ENCODE measurements around the gene FMN1.
"Not testable (repeated sequence)": the region's sequence is repeated elsewhere in the genome, so short reads cannot be mapped to it uniquely, and the experiment has no call there.

Gene FMN1

DNA sequence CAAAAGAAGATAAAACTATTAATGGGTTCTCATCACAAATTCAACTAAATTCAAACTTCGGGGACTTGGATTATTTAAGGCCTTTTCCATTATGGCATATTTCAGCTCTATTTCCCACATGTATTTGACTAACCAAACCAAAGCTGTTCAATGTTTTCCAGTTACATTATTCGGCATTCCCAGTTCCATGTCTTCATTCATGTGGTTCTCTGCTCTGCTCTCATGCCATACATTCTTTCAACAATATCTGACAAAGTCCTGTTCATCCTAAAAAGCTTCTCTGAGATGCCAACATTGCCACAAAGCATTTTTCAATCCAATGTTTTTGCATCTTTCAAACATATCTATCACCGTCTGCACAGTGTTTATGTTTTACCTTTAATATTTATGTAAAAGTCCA lies 335.3 kb downstream of the FMN1 start:
- no peak for DNase-seq (ENCODE audit: low spot score)

GRCh38 chr15:32857732-32858131 lies 336.8 kb downstream of the FMN1 start:
- DNase-seq (ENCODE audit: low spot score) = no peak

GRCh38 chr15:32856753-32857152 lies 337.8 kb downstream of the FMN1 start:
- no peak for DNase-seq (ENCODE audit: low spot score)

- DNase-seq (ENCODE audit: low spot score) = no peak
Measured at GRCh38 chr15:32855942-32856341, 338.6 kb downstream of the FMN1 start.

GRCh38 chr15:32853592-32853991 lies 340.9 kb downstream of the FMN1 start:
- no peak for DNase-seq (ENCODE audit: low spot score)

DNA sequence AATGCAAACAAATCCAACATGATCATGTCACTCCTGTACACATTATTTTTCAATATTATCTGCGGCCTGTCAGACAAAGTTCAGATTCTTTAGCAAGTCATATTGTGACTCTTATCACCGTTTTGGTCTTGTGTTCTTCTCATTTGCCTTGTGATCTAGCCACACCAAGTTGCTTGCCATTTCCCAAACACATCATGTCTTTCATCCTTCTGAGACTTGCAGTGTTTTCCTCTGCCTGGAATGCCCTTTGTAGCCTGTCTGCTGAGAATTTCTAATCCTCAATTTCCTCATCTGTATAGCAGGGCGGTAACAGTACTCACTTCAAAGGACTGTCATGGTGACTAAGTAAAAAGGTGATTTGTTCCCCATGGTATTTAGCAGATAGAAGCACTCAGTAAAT lies 341.7 kb downstream of the FMN1 start:
- no peak for DNase-seq (ENCODE audit: low spot score)

GRCh38 chr15:32852017-32852416 lies 342.5 kb downstream of the FMN1 start:
- no peak for DNase-seq (ENCODE audit: low spot score)

GRCh38 chr15:32851572-32851971 lies 342.9 kb downstream of the FMN1 start:
- DNase-seq (ENCODE audit: low spot score) = no peak

DNA sequence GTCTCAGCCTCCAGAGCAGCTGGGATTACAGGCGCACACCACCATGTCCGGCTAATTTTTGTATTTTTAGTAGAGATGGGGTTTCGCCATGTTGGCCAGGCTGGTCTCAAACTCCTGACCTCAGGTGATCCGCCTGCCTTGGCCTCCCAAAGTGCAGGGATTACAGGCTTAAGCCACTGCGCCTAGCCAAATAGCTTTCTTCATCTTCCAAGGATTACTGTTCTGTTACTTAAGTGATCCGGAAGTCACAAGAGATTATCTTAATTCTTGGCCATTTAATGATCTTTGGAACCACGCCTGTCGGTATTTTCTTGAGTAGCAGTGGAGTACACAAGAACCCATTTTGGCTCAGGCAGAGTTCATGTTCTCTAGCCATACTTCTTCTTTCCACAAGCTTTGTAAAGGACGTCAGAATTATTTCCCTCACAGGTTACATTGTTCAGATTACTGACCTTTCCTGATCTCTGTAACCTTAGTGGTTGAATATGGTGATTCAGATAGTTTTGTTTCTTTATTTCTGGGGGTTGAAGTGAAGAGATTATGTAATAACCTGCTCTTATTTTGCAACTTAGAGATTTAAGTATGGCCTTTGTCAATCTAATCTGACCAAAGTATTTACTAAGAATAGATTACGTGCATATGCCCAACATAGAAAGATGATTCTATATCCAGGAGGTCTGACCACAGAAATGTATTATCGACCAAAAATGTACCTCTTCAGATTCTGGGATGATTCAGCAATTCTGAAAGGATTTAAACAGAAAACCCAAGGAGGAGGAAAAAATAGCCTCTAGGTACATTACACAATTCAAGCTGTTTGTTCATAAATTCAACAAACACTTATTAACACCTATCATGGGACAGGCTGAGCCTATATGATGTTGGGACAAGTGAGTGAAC lies 344.5 kb downstream of the FMN1 start:
- DNase-seq (ENCODE audit: low spot score) = no peak

- DNase-seq (ENCODE audit: low spot score) = not testable (repeated sequence)
Measured at GRCh38 chr15:32846671-32847070, 347.8 kb downstream of the FMN1 start.

- DNase-seq (ENCODE audit: low spot score) = peak; percentile 58
Measured at GRCh38 chr15:32844118-32844711, 350.3 kb downstream of the FMN1 start.

GRCh38 chr15:32843219-32843815 lies 351.2 kb downstream of the FMN1 start:
- DNase-seq (ENCODE audit: low spot score) = no peak

GRCh38 chr15:32842081-32842480 lies 352.4 kb downstream of the FMN1 start:
- no peak for DNase-seq (ENCODE audit: low spot score)

GRCh38 chr15:32840507-32841245 lies 353.8 kb downstream of the FMN1 start:
- DNase-seq (ENCODE audit: low spot score) = no peak

DNA sequence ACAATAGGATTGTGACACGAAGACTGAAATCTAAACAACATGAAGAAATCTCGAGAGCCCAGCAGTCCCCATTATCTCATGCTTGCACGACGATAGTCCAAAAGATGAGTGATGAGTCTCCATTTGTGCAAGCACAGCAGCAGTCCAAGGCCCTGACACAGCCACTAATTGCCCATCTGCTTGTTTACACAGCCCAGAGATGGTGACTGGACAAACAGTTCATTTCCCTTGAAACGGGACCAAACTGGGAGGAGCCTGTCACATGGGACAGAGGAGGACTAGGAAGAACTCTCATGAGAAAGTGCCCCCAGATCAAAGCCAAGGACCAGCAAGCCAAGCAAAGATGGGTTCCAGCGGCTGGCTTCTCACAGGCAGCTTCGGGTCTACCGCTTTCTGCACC lies 355.7 kb downstream of the FMN1 start:
- DNase-seq (ENCODE audit: low spot score) = no peak

- no peak for DNase-seq (ENCODE audit: low spot score)
Measured at GRCh38 chr15:32838338-32838737, 356.2 kb downstream of the FMN1 start.

DNA sequence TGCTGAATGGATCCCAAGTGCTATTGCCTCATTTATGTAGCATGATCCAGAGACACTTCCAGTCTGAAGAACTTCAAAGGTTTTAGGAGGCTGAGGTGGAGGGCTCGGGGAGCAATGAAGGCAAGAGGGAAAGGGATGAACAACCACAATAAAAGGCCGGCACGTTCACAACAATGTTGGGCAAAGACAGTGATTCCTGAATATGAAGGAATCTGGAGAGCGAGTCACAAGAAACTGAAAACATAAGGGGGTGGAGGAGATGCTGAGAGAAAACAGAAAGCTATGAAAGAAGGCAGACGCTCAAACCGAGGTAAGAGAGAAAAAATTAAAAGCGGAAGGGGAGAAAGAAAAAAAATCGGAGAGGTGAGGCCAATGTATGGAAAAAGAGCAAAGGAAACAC lies 356.6 kb downstream of the FMN1 start:
- DNase-seq (ENCODE audit: low spot score) = no peak

GRCh38 chr15:32834156-32834555 lies 360.4 kb downstream of the FMN1 start:
- peak; percentile 59 for DNase-seq (ENCODE audit: low spot score)

GRCh38 chr15:32833379-32833821 lies 361.1 kb downstream of the FMN1 start:
- DNase-seq (ENCODE audit: low spot score) = no peak

DNA sequence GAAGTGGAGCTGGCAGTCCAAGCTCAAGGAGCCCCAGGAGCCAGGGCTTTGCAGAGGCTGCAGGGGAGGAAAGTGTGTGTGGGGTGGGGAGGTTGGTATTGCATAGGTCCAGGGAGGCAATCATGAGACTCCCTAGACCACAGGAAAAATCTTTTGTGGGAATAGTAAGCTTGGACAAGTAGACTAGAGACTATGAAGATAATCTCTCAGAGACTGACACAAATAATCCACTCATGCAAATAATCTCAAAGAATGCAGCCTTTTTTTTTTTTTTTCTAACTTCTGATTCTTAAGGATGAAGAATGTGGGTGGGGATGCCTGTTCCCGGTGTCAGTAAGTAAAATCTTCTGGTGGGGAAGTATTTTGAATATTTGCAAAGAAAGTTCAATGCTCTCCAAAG lies 363.0 kb downstream of the FMN1 start:
- no peak for DNase-seq (ENCODE audit: low spot score)

DNA sequence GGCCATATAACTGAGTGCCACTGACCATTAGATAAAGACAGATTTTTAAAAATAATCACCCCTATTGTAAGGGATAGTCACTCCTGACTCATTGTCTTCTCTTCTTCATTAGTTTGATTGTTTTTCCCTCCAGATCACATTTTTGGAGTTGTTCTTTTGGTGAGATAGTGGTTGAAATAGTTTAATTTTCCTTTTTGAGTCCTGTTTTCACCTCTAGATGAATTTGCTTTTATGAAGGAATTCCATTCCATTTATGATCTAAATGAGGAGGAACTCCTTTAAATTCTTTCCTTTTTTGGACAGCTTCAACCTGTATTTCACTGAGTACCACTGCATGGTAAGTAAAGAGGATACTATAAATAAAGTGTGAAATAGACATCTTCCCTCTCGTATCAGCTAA lies 364.3 kb downstream of the FMN1 start:
- DNase-seq (ENCODE audit: low spot score) = no peak

- no peak for DNase-seq (ENCODE audit: low spot score)
Measured at GRCh38 chr15:32829436-32829835, 365.1 kb downstream of the FMN1 start.
